NCI-H1105 (cell line): ENCODE data around the gene FARS2.
"Not testable (repeated sequence)": the region's sequence is repeated elsewhere in the genome, so short reads cannot be mapped to it uniquely, and the experiment has no call there.

Source experiments
- DNase-seq: peaks from one replicate; lab custom pipeline; 2025; lab: John Stamatoyannopoulos, UW

Gene FARS2

DNA sequence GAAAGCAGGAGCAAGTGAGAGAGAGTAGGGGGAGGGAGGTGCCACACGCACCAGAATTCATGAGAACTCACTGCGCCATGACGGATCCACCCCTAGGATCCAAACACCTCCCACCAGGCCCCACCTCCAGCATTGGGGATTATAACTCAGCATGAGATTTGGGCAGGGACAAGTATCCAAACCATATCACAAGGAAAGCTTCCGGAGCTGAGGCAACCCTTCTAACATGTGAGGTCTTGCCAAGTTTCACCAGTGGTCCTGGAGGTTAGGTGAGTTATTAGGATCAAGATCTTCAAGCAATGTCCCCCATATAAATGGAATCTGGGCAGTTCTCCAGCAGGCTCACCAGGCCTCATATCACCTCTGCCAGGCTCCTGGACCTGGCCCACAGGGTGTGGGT, 437.0 kb downstream of the FARS2 start:
- no peak for DNase-seq

DNA sequence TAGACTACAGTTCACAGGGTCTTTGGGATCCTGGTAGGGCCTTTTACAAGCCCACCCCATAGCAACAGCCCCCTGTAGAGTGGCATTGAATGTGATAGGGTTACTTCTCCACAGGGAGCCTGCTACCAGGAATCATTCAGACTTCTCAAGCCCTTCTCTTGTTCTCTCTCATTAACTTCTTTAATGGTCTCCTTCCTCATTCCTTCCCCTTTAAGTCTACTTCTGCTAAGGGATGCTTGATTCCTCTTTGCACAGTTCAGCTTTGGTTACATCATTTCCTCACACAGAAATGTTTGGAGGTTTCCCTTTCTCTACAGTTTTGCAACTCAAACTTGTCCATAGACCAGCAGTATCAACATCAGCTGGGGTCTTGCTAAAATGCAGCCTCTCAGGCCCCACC, 437.8 kb downstream of the FARS2 start:
- DNase-seq = not testable (repeated sequence)

DNA sequence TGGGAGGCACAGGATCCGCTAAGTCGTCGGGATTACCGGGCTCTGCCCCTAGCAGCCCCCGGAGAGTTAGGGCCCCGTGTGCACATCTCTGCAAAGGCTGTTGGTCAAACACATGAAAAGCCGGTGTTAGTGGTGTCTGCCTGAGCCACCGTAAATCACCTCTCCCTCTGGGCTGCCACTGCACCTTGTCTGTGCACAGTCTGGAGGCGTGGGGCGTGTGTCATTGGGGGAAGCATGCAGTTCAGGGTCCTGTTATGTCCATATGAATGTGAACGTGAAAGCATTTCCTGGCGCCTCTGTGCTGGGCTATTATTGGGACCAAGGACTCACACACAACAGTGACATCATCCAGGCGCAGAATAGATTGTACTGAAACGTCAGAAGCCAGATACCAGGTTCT, 439.9 kb downstream of the FARS2 start:
- no peak for DNase-seq

- DNase-seq = no peak
Observed at GRCh38 chr6:5704708-5705107, 443.4 kb downstream of the FARS2 start.

- DNase-seq = no peak
Observed at GRCh38 chr6:5705252-5705651, 443.9 kb downstream of the FARS2 start.

- DNase-seq = no peak
Observed at GRCh38 chr6:5706124-5707033, 445.1 kb downstream of the FARS2 start.

- no peak for DNase-seq
Observed at GRCh38 chr6:5707281-5708045, 446.1 kb downstream of the FARS2 start.

- no peak for DNase-seq
Observed at GRCh38 chr6:5710516-5710915, 449.2 kb downstream of the FARS2 start.

- DNase-seq = no peak
Observed at GRCh38 chr6:5710936-5711335, 449.6 kb downstream of the FARS2 start.

DNA sequence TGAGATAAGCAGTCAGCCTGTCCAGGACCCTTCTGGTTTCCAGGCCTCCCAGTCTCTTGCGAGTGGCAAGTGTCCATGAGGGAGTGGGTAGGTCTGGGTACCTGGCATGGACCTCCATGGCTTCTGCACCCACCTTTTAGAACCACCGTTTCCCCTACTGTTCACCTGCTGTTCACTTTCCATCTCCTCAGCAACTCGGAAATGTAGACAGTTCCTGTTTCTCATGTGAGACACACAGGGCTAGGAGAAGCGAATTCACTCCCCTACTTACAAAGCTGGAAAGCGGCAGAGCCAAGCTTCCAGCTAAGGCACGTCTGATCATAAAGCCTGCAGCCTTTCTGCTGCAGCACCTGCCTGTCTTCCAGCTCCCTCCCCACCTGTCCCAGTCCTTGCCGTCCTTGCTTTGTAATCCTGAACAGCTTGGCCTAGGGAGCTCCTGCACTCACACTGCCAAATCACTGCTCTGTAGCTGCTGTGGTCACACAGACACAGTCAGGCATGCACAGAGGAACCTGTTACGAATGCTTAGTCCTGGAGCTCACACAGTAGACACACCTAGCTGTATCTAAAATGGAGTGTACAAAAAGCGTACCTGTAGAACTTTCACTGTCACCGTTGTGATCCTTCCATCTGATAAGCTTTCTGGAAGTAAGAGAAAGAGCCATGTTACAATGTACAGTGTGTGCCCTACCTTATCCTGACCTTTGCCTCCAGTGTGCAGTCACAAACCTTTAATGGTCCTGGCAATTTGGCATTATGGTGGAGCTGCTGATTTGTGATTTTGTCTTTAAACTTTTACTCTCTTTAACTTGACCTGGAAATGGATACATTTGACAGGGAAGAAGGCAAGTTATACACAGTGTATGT, 451.3 kb downstream of the FARS2 start:
- DNase-seq = no peak

DNA sequence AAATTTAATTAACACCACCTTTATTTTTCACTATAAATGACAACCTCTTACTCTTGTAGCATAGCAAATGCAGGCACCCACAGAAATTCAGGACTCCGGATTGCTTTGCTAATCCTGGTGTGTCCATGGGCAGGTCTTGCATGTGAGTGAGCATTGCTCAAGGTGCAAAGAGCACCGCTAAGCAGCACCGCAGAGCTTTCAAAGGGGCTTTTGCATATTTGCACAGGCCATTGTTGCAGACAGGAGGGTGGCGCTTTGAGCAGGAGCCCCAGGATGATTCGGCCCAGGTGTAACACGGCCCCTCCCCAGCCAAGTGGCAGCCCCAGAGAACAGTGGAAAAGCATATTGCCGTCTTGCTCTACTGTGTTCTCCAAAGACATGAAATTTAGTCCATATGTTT, 452.2 kb downstream of the FARS2 start:
- DNase-seq = no peak

DNA sequence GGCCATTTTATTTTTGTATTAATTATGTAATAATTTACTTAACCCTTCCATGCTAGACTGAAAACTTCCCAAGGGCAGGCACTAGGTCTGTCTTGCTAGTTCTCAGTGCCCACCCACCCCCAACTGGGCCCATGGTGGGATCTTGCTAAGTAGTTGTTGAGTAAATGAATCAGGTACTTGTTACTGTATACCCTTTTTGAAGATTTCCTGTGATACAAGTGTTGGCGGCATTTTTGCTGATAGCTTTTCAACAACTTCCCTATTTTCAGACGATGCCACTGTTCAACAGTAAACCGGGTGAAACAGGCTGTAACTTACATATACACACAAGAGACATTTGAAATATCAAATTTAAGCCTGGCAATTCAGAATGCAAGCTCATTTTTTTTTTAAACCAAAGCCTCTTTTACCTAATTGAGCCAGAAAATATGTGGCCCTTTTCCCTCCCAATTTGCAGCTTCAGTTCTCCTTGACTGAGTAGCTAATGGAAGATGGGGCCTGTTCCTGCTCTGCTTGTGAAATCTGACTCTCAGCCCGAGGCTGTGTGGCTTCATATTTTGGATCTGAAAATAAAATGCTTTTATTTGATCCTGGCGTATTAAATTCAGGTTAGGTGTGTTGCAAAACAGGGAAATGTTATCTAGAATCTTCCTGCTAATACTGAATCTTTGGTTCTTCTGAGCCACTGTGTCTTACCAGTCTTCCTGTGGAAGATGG, 457.1 kb downstream of the FARS2 start:
- DNase-seq = no peak

DNA sequence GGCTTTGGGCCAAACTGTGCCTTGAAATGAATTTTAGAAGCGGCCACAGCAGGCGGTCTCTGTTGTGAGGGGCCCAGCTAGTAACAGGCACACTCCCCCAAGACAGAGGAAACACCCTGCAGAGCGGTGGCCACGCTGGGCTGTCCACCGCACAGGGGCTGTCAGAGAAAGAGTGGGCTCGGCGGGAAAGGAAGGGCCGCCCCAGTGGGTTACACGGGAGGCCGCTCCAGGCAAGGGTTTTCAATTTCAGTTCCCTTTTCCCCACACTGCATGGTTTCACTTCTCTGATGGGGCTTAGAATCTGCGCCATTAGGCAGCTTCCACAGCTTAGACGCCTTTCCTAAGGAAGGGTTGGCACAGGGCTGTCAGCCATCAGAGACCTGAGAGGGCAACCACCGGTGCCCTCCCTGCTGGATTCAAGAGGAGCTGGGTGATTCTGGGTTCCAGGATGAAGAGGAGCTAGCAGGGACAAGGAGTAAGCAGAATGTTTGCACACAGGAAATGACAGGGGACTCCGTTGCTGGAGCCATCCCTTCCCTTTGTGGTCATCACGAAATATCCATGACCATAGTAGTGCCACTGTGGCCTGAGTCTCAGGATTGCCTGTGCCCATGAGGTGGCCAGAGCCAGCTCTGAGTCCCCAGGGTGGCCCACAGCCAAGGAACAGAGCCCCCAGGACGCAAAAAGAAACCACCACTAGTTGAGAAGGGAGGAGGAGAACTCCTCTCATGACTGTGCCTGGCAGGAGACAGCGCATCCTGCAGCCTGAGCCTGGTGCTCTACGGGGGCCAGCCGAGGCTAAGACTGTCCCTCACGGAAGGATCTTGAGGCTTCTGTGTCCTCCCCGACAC, 462.8 kb downstream of the FARS2 start:
- no peak for DNase-seq

- no peak for DNase-seq
Observed at GRCh38 chr6:5724911-5725310, 463.6 kb downstream of the FARS2 start.

DNA sequence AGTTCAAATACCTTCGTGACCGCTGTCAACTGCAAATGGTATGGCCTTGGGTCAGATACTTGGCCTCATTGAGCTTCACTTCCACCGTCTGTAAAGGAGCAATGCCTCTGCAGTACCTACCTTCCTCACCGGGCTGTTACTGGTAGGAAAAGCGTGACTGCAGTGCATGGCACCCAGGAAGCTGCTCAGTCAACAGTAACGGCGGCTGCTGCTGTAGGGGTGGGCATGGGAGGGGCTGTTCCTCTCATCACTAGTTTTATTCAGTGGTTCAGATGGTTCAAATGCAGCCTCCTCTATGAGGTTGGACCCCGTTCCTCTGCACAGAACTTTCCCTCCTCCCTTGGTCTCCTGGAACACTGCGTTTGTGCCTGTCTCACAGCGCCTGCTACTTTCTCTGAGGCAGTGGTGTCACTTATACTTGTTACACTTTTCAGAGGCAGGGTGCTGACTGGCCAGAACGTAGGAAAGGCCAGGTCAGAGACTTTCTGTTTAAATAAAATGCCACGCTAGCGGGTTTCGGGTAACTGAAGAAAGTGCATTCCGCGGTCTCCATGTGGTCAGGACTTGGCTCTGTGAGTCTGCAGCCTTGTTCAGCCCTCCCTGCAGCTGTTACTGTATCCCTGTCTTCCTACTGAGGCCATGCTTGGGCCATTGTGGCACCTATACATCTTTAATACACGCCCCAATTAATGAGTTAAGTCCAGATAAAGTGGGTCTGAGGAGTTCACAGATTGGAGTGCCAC, 465.8 kb downstream of the FARS2 start:
- DNase-seq = no peak

GRCh38 chr6:5728351-5729079, 467.2 kb downstream of the FARS2 start:
- DNase-seq = no peak

DNA sequence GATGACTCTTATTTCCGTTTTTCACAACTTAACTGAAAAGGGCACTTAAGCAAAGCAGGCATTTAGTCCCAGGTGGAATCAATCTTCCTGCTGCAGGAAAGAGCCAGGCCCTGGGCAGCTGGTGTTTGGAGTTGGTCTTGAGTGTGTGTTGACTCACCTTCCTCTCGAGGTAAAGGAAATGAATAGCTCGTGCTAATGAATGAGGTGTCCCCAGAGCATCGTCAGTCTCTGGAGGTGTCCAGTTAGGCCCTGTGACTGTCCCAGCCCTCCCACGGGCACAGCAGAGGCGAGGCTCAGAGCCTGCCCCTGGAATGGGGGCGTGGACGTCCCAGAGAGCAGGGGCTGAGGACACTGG, 467.7 kb downstream of the FARS2 start:
- DNase-seq = peak; percentile 18

DNA sequence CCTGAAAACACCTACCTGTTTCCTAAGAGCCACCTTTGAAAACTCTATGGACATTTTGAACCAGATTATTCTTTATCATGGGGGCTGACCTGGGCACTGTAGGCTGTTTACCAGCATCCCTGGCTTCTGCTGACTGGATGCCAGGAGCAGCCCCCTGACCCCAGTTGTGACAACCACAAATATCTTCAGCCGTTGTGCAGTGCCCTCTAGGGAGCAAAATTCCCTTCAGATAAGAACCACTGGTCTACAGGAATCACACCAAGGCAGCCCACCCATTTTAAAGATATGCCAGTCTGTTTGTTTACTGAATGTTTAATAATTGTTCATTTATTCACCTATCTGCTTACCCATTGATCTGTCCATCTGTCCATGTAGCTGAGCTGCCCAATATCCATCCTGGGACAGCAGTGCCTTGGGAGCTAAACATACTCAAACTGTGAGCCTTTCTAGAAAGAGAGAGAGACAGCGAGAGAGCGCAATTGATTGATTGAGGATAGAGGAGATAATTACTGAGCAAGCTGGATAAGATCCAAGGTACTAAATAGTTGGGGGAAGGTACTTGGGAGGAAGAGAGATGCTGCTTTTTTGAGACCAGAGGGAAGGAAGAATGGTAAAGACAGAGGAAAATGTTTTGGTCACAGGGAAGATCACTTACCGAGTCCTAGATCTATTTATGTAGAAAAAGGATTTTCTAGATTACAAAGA, 468.7 kb downstream of the FARS2 start:
- peak; percentile 20 for DNase-seq
